NCI-H1930 (cell line): ENCODE results near the gene SLC38A4.

Source experiments
- DNase-seq, 2 experiments: peaks; one replicate each; lab custom pipeline; 2025; lab: John Stamatoyannopoulos, UW

The SLC38A4 gene

DNA sequence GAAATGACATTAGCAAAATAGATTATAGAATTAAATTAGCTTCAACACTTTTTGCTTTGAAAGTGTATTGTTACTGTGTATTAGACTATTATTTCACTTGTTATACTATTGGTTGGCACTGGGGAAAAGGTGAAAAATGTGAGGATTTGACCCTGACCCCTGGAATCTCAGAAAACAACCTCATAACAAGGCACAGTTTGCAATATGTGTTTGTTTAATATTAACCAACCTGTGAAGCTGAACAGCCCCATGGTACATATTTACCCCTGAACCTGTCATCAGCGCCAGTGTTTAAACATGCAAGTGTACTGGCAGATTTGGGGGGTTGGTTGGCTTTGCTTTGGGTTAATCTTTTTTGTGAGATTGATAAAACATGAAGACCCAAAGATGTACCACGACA is 11.7 kb downstream of the SLC38A4 start:
- DNase-seq: no peak

DNA sequence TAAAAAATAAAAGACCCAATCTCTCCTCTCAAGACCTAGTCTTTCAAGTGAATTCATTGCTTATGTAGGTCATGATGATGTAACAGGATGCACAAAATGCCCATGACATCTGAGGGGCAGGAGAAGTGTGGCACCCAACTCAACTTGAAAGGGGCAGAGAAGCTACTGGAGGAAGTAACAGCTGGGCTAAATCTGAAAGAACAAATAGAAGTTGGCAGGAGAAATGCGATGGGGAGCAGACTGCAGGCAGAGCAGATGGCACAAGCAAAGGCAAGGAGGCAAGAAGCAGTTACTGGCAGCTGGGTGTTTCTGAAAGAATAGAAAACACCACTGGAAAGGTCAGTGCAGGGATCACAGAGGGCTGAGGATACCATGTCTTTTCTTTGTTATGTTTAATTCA is 14.6 kb downstream of the SLC38A4 start:
- DNase-seq: no peak

DNA sequence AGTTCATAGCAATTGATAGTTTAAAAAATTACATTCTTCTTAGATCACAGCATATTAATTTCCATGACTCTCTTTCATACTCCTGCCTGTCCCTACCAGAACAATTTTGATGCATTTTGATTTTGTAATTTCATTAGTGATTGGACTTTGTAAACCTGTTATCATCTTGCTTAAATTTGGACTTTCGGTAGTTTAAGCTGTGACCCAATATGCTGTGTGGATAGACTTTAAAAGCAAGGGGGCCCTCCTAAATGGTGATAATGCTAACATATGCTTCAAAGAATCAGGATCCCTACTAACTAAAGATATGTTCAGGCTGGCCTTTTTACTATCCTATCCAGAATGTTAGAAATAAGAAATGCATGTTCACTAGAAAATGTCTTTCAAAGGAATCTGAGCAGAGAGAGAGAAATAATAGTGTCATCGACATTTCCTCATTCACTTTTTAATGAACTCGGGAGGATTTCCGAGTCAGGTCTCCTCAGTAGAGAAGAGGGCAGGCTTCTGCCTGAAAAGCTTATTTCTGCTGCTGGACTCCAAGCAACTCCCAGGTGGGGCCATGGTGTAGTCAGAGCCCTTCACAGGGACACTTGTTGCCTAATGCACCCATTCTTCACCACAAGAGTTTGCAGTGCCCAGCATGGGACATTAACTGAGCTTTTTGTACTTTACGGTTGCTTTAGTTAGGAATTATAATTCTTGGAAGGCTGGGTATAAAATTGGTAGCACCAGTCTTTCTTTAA is 16.7 kb downstream of the SLC38A4 start:
- peak; percentile 41 to 67 for DNase-seq

DNA sequence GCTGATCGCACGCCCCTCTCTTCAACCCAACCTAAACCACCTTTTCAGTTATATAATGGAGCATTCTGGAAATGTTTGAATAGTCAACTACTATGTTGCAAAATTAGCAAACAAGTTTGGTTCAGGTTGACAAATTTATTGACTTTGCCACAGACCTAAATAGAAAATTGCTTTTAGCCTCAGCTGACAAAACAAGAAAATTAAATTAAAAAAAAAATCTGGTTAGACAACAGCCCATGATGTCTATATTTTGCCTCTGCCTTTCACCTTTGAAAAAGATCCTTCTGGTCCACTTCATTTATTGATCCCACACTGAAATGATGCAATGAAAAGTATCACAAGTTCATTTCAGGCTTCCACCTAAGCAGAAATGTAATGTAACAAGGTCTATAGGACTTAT is 17.5 kb downstream of the SLC38A4 start:
- DNase-seq: peak; percentile 46 to 84

DNA sequence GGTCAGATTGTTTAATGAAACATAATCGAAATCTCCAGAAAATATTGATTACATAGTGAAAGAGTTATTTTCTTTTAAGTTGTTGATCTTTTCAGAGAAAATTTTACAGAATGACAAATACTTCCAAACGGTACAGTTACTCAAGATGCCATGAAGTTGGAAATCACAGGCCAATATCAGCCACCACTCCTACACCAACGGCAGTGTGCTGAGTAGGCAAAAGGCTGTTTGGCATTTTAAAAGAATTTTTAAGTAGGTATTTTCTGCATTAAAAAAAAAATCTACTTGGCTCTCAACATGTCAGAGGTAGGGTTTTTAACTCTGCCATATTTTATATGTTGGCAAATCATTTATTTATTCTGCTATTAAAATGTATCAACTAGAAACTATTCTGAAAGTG is 21.7 kb downstream of the SLC38A4 start:
- no peak for DNase-seq

DNA sequence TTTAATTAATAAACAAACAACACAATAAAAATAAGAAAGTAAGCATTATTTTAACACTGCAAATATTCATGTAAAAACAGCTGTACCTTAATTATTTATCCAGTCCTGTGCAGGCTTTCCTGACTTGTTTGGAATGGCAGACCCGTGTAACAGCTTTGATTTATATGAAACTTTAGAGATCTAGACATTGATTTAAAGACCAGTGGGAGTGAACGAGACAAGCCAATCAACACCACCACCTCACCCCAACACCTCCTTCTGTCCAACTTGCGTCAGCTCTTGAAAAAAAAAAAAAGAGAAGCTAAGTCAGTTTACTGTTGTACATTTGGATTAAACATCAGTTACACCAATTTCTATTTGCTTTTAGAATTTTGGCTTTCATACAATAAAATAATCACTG is 22.3 kb downstream of the SLC38A4 start:
- DNase-seq: no peak

DNA sequence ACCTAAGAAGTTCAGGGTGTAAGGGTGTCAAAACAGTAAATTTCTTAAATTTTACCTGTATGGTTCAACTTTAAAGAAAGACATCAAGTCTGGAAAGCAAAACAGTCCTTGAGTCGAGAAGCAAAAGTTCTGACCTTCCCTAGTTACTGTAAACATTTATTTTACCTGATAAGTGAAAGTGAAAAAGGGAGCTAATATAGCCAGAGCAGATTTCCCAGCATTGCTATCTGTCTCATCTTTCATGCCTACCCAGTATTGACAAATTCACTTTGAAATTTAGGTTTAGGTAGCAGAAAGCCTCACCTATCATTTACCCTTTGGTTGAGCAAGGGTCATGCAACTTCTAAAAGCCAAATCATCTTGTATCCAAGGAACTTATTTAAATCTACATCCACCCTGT is 24.5 kb downstream of the SLC38A4 start:
- no peak for DNase-seq

DNA sequence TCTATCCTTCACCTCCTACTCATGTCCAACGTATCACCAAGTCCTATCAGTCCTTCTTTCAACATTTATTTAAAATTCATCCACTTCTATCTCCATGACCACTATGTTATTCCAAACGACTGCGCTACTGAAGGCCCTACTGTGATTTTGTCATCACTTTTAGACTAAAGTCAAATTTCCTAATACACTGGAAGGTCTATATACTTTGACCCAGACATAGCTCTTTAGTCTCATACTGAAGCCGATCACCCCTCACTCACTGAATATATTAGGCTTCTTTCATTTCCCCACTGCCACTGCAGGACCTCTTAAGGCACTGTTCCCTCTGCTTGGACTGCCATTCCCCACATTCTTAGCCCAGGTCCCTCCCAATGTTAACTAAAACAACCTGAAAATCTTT is 25.6 kb downstream of the SLC38A4 start:
- DNase-seq: no peak

DNA sequence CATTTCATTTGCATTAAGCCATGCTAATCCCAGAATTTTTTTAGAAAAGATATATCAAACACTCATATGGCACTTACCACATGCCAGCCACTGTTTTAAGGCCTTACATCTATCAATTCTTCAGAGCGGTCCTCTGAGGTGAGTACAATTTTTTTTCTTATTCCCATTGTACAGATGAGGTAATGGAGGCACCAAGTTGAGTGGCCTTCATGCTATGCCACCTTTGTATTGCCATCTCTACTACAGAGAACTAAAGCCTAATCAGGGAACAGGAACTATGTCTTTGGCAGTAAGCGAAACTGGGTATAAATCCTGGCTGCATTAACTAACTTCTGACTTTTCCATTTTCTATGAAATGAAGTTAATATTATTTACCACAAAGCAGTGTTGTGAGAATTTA is 27.1 kb downstream of the SLC38A4 start:
- DNase-seq: no peak

DNA sequence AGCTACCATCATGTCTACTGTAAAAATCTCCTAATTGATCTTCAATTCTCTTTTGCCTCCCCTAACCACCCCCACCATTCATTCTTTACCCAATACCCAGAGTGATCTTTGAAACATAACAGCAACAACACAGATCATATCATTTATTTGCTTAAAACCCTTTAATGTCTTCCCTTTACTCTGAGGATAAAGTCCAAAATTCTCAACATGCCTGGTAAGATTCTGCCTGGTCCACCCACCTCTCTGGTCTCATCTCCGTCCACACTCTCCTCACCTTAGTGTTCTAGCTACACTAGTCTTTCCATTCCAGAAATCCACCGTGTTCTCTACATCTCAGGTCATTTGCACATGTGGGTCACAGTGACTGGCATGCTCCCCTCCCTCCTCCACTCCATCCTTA is 27.7 kb downstream of the SLC38A4 start:
- DNase-seq: no peak

DNA sequence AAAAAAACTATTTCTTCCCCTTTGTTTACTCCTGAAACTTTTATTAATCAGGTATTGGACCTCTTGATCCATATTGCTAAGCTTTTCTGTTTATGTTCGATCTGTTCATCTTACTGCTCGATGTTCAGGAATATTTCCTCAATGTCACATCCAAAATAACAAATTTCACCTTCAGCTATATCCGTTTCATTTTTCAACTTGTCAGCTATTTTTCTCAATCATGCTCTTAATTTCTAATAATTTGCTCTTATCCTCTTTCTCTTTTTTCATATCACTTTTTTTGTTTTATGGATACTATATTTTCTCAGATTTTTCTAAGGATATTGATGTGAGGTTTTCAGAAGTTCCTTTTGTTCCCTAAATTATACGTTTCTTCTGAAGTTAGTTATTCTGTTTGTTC is 29.8 kb downstream of the SLC38A4 start:
- DNase-seq: no peak

DNA sequence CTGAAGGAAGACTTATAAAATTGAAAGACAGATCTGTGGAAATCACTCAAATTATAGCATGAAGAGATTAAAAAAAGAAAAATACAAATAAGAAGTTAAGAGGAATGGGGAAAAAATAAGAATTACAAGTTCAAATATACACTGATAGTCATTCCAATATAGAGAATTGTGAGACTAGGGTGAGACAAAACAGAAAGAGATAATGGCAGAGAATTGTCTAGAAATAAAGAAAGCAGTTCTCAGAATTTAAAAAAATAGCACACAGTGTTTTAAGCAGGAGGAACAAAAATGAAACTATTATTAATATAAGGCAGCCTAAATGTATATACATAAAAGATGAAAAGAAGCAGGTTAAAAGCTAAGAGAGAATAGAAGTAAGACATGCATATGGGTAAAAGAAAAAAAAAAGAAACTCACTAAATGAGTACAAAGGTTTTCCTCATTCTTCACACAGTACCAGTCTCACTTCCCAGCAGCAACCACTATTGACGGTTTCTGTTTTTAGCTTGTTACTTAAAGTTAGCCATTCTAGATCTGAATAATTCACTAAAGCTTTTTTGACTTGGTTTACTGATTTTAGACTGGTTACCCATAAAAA is 31.1 kb downstream of the SLC38A4 start:
- DNase-seq: no peak

DNA sequence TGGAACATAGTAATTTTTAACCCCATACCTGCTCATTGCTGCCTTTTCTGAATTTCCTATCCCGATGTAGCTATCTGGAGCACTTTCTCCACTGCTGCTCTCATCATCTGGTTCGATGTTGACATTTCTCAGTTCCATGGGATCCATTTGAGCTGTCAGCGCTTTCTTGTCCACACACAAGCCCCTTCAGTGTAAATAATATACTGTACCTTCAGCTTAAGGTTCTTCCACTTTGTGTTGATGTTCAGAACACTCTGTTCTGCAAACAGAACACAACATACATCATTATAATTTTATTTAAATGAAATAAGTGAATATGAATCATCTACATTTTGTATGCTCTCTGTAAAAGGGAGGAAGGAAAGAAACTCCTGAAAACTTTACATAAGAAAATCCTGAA is 32.9 kb downstream of the SLC38A4 start:
- no peak for DNase-seq

DNA sequence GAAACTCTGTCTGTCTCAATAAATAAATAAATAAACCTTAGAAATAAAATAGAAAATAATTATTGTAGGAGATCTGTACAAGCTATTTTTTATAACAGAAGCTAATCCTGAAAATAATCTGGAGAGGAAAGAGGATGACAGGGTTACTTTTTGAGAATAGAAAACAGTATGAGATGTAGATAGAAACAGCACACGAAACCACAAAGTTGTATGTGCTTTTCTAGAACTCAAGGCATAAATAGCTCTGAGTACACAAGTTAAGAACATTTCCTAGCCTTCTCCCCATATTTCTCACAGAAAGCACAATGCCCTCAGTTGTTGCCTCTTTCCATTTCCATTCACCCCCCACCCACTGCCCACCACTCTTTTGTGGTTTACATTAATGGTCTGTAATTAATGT is 35.7 kb downstream of the SLC38A4 start:
- DNase-seq: no peak

DNA sequence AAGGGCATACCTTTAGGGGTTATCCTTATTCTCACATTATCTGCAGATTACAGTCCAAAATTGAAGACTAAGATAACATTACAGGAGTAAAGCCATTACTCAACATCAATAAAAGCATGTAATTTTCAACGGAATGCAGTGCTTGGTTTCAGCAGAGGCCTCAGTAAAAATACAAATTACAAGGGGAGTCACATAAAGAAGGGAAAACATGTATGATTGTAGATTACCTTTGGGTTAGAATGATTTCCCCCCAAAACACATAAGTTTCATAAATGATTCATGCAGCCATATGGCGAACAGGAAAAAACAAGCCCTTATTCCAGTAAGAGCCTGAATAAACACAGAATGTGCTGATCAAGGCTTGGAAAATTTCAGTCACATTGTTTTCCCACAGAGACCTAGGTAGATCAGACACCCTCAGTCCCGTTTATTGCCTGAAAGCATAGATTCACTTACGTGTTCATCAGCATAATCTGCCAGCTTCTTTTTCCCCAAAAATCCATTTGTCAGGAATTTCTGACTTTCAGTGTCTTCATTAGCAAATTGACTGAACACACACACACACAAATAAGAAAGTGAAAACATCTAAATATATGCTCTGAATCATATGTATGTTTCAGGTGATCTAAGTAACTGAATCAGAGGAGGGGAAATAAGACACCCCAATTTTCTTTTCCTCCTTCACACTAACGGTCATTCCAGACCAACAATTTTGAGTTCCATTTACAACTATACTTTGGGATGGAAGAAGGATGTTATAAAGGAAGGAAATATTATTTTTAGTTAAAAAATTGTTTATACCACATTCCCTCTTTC is 37.5 kb downstream of the SLC38A4 start:
- no peak for DNase-seq

DNA sequence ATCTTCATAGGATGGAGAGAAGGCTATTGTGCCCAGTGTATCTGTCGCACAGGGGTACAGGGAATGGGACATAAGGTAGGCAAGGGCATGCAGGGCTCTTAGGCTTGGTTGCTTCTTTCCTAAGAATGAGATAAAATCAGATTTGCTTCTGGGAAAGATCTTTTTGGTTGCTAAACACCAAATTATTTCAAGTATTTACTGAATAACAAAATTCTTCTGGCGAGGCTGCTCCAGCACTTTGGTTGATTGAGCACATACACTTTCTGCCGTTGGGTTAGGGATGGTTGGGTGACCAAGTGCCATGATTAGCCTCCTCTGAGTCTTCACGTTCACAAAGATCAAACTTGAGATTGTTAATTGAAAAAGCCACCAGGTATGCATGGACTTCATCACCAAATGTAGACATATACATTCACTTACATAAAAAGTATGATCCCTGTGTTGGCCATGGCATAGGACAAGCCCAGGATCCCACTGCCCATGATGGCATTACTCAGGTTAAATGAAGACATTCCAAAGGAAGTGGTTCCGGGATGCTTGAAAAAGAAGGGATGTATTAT is 38.2 kb downstream of the SLC38A4 start:
- DNase-seq: no peak

DNA sequence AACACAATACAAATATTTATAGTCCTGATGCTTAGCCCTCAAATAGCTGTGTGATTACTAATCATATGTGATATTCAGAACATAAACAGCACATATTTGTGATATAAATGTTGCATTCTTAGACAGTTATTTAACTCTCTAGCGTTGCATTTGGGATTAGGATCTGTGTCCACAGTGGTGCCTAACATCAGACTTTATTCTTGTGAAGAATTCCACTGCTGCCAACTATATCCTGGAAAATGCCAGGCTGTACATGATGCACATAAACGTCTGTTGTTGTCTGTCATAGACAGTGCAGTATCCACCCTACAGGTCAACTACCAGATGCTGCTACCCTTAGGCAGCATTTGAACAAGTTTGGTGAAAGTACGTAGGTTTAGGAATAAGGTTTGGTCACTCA is 39.0 kb downstream of the SLC38A4 start:
- DNase-seq: no peak

DNA sequence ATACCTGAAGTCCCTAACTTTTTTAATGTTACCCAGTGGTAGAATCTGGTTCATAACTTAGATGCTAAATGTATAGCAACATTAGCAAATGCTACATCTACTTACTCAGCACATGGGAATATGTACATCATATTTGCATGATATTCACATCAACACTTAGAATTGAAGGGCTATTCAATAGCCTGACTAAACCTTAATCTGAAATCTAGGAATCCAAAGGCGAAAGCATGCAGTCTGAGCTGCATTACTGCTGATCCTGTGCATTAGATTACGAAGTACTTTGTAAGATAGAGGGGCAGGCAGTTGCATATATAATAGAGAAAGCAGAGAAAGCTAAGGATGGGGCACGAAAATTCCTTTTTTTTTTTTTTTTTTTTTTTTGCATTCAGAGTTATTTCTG is 40.4 kb downstream of the SLC38A4 start:
- DNase-seq: no peak

DNA sequence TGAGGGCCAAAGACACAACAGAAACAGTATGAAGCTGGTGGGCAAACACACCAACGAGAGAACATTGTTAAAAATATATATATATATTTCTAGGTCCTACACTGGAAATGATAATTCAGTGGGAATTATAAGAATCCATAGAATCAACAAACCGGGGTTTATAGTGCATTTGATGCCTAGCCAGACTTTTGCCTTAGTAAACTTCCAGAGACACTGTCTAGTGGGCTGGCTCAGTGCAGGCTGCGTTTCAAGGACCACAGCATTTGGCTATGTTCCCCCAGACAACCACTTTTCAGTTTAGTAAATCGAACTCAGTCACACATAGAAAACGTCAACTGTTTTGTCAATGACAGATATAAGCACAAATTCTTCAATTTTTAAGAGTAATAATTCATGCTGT is 41.9 kb downstream of the SLC38A4 start:
- no peak for DNase-seq

DNA sequence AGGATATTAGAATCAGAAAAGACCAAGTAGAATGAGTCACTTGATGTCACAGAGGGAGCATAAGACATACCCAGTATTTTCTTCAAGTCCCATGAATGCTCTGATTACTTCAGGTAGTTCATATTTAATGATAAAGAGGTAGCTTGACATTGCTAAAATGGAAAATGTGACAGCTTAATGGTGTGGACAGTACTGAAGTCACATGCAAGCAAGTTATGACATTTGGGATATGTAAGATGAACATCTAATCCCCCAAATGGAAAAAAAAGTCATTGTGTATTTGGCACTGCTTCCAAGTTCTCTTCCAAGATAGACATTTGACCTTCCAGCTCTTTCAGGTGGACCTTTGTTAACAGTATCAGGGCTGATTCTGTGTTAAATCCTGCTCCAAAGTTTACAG is 45.9 kb downstream of the SLC38A4 start:
- no peak for DNase-seq

DNA sequence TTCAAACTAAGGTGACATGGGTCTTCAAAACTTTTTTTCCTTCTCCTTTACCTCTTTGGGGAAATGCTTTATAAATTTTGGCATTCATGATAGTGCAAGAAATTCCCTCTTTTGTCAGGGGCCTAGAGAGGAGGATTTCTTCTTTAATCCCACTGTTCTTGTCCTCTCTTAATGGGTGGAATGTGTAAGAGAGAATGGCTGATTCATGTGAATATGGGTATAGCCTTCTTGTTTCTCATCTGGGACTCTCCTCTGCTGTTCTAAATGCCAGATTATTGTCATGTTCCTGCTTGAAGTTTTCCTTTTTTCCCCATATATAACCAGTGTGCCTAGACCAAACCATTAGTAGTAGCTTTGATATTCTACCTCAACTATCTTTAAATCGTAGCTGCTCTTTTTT is 46.7 kb downstream of the SLC38A4 start:
- DNase-seq: no peak

DNA sequence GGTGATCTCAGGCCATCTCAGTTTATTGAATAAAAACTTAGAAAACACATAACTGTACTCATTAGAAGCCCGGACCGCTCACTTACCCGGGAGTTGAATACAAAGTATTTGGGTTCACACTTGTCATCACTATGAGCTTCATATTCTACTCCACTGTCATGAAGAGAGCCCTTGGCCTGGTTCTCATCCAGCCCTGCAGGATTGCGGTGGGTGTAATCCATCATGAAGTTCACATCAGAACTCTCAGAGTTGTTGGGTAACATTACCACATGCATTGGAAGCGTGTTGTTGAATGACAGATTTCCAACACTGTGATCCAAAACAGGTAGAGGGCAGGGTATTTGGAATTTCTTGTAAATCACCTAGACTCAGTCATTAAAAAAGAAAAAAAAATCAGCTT is 47.4 kb downstream of the SLC38A4 start:
- no peak for DNase-seq

DNA sequence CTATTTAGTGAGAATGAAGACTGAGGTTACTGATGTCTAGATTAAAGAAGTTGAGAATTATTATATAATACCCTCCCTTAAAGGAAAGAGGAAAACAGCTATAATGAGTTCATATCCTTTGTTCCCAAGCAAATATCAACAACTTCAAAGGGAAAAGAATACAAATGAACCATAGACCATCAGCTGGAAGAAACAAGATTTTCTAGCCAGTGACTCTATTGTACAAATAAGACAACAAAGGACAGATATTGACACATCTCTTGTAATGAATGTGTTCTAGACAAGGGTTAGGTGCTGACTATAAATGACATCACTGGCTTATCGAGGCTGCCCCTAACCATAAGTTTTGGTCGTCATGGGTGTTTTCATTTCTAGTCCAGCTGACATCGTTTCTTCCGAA is 48.2 kb downstream of the SLC38A4 start:
- DNase-seq: no peak
